Chondrocyte (in vitro differentiated cells): ENCODE results near the gene MOB2. TPM values are rescaled to one million over a fixed set of nuclear protein-coding genes. Genes with fewer than 3 reads are reported as not detected.

Experiments used
- DNase-seq: peaks from one replicate; pipeline ENCODE4 v3.0.0; 2021; ENCODE audit warnings: mixed read lengths, low spot score
- H3K27ac Mint-ChIP-seq: one replicate; pipeline ENCODE4 v1.8.0; 2021; ENCODE audit warnings: mild to moderate bottlenecking, moderate library complexity, mixed read lengths; ENCODE audit not compliant: unreplicated experiment
- H3K27me3 Mint-ChIP-seq: 2 replicates; pipeline ENCODE4 v1.8.0; 2021; ENCODE audit warnings: low read depth, mixed read lengths
- H3K36me3 Mint-ChIP-seq: 2 replicates; pipeline ENCODE4 v1.8.0; 2021; ENCODE audit warnings: low read depth, mixed read lengths
- H3K4me1 Mint-ChIP-seq: 2 replicates; pipeline ENCODE4 v1.8.0; 2021; ENCODE audit warnings: low read depth, mild to moderate bottlenecking, mixed read lengths
- H3K4me3 Mint-ChIP-seq: one replicate; pipeline ENCODE4 v1.8.0; 2021; ENCODE audit warnings: mild to moderate bottlenecking, moderate library complexity, mixed read lengths; ENCODE audit not compliant: unreplicated experiment
- H3K9me3 Mint-ChIP-seq: 2 replicates; pipeline ENCODE4 v1.8.0; 2021; ENCODE audit warnings: low read depth, mixed read lengths
- total RNA-seq: library from RNA; stranded (reverse); gene quantifications from 3 replicates; pipeline ENCODE4 v1.2.1, GENCODE V29; 2021
- TF ChIP-seq, protein P1 (sequence below): fragments of 200-600 bp; sonication (generic); IDR thresholded peaks from 2 replicates; pipeline ENCODE4 v1.5.0; 2021; ENCODE audit warnings: antibody characterized with exemption, mild to moderate bottlenecking, moderate library complexity

The MOB2 gene
- total RNA-seq, 1 donor from 2014 or later = 28.0 TPM

DNA sequence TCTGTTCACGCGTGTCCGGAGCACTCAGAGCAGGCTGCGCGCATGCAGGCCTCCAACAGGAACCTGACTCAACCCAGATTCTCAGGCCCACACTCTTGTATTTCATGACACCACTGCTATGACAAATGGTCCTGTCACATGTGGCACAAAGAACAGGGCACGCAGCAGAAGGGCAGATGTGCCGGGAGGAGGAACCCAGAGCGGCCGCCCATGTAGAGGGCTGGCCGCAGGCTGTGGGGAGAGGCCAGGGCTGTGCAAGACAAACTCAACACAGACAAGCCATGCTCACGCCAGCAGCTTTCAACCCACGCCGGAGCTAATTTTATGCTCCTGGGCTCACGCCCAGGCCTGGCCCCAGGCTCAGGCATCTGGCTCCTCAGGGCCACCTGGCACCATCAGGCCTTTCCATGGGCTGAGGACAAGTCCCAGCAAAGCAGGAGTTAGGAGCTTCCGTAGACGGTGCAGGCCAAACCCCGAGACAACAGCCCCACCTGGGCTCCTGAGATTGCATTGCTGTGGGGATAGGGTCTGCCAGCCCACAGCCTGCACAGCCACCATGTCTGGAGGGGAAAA lies 45.5 kb upstream of the MOB2 start:
- no peak overlapping the region for H3K4me3 Mint-ChIP-seq
- TF ChIP-seq, protein P1, sequence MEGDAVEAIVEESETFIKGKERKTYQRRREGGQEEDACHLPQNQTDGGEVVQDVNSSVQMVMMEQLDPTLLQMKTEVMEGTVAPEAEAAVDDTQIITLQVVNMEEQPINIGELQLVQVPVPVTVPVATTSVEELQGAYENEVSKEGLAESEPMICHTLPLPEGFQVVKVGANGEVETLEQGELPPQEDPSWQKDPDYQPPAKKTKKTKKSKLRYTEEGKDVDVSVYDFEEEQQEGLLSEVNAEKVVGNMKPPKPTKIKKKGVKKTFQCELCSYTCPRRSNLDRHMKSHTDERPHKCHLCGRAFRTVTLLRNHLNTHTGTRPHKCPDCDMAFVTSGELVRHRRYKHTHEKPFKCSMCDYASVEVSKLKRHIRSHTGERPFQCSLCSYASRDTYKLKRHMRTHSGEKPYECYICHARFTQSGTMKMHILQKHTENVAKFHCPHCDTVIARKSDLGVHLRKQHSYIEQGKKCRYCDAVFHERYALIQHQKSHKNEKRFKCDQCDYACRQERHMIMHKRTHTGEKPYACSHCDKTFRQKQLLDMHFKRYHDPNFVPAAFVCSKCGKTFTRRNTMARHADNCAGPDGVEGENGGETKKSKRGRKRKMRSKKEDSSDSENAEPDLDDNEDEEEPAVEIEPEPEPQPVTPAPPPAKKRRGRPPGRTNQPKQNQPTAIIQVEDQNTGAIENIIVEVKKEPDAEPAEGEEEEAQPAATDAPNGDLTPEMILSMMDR = no peak

DNA sequence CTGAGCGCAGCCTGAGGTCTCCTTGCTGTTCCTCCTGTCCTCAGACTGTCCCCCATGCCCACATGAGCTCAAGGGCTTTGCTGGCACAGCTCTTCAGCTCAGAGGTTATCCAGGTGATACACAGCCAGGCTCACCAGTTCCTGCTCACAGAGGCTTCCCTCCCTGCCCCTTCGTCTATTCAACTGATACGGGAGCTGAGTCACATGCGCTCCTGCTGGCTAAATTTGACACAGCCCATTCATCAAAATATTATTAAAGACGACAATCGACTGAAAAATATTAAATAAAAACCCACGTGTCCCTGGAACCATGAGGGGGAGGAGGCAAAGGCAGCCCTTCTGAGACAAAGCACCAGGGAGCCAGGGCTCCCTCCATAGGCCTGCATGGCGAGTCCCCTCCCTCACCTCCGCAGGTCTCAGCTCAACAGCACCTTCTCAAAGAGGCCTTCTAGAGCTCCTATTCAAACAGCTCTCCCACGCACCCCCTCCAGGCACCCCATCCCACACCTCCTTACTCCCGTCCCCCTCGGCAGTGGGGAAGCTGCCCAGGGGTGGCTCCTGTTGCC lies 45.0 kb upstream of the MOB2 start:
- H3K4me1 Mint-ChIP-seq = peaks cover 19% of the 10 kb centered on the region
- no peak for DNase-seq
- no peaks in the 10 kb centered on the region for H3K9me3 Mint-ChIP-seq
- H3K27ac Mint-ChIP-seq = no peak overlapping the region
- no peaks in the 10 kb centered on the region for H3K27me3 Mint-ChIP-seq
- no peaks in the 10 kb centered on the region for H3K36me3 Mint-ChIP-seq
- TF ChIP-seq, protein P1 = no peak
- H3K4me3 Mint-ChIP-seq = no peak overlapping the region

More for the DNA sequence above, 45.5 kb upstream of the MOB2 start:
- no peaks in the 10 kb centered on the region for H3K9me3 Mint-ChIP-seq
- H3K27me3 Mint-ChIP-seq = no peaks in the 10 kb centered on the region
- no peak for DNase-seq
- H3K27ac Mint-ChIP-seq = no peak overlapping the region
- H3K4me1 Mint-ChIP-seq = peaks cover 19% of the 10 kb centered on the region
- no peaks in the 10 kb centered on the region for H3K36me3 Mint-ChIP-seq

DNA sequence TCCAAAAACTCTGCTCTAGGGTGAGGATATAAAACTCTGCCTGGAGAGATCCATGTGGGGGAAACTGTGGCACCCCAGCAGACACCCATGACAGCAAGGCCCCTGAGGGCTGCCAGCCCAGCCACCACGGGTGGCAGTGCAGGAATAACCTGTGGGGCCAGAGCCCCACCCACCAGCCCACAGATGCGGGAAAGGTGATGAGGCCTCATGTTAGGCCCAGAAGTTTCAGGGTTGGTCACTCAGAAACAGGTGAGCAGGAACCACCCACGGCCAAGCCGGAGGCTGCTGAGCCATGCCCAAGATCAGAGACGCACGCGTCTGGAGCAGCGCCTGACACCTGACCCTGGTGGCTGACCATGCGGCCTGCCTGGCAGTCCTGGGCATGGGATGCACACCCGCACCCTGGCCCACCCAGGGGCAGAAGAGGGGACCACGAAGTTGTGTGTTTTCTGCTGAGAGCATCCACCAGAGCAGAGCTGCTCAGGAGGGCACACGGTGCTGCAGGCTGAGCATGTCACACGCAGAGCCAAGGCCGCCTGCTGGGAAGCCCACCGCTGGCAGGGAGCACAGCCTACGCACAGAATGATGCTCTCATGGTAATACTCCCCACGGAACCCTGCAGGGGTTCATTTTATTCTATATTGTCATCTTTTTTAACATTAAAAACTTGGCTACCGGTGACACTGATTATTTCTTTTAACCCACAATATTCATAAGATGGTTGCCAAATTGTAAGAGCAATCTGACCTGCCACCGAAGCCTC lies 44.3 kb upstream of the MOB2 start:
- no peak for DNase-seq
- Mint-ChIP-seq H3K9me3 (no peaks in the 10 kb centered on the region), H3K27me3 (no peaks in the 10 kb centered on the region), H3K27ac (no peak overlapping the region), H3K4me3 (no peak overlapping the region), H3K4me1 (peaks cover 19% of the 10 kb centered on the region), H3K36me3 (no peaks in the 10 kb centered on the region)
- TF ChIP-seq, protein P1 = no peak

DNA sequence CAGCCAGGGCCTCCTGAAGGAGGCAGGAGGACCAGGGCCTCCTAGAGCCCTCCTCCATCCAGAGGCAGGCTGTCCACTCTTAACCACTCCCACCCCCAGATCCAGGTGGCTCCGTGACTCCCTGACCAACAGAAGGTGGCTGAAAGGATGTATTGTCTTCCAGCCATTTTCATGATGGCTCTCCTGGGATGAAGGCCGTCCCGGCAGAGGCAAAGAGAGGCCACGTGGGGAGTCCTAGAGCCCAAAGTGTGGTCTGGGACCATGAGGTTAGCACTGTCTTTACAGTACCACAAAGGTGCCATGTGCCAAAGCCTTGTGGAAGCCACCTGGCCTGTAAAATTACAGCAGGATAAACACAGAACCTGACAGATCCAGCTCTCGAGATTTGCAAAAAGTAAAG lies 43.2 kb upstream of the MOB2 start:
- Mint-ChIP-seq H3K27me3 (no peaks in the 10 kb centered on the region), H3K4me3 (no peak overlapping the region), H3K9me3 (no peaks in the 10 kb centered on the region), H3K4me1 (peaks cover 15% of the 10 kb centered on the region), H3K36me3 (no peaks in the 10 kb centered on the region), H3K27ac (no peak overlapping the region)
- TF ChIP-seq, protein P1 = no peak
- no peak for DNase-seq

DNA sequence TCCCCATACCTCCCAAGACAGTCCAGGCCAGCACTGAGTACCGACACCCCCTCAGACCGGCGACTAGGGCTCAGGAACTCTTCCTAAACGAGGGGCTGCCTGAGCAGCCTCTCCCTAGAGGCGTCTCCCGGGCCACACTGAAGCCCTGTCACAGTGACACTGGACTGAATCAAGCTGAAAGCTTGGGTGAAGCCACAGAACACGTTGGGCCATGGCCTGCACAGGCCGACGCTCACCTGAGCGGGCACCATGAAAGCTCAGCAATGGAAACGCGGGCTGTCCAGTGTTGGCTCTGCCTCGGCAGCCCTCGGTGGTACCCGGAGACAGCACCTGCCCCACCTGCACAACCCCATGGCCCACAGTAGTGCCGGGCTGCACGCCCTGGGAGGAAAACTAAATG lies 42.7 kb upstream of the MOB2 start:
- no peaks in the 10 kb centered on the region for H3K36me3 Mint-ChIP-seq
- no peaks in the 10 kb centered on the region for H3K9me3 Mint-ChIP-seq
- DNase-seq = no peak
- peaks cover 10% of the 10 kb centered on the region for H3K4me1 Mint-ChIP-seq
- H3K4me3 Mint-ChIP-seq = no peak overlapping the region
- TF ChIP-seq, protein P1 = no peak
- H3K27me3 Mint-ChIP-seq = no peaks in the 10 kb centered on the region
- no peak overlapping the region for H3K27ac Mint-ChIP-seq
